Activated CD8-positive, alpha-beta memory T cell treated with anti-CD3 and anti-CD28 coated beads for 4 hours (primary cell): ENCODE measurements around the gene BICDL2.
"Not testable (repeated sequence)": the region's sequence is repeated elsewhere in the genome, so short reads cannot be mapped to it uniquely, and the experiment has no call there.

Experiments
- DNase-seq, 2 donors: peaks; one replicate each; pipeline ENCODE4 v3.0.0-alpha.2; 2020; ENCODE audit warnings: low read depth in 2 of 2

BICDL2 gene

GRCh38 chr16:3036726-3037315 is at the start of gene BICDL2:
TSS of gene BICDL2 (minus strand) at chr16:3036944. CDS start at chr16:3035496, 1,448 bp downstream.
- no peak for DNase-seq

GRCh38 chr16:3085868-3086595 is 49.3 kb upstream of the BICDL2 start:
- no peak for DNase-seq

GRCh38 chr16:3084969-3085670 is 48.4 kb upstream of the BICDL2 start:
- DNase-seq: no peak

GRCh38 chr16:3084491-3084890 is 47.7 kb upstream of the BICDL2 start:
- DNase-seq: no peak

- not testable (repeated sequence) for DNase-seq
Observed at GRCh38 chr16:3083408-3083807, 46.7 kb upstream of the BICDL2 start.

GRCh38 chr16:3081957-3082356 is 45.2 kb upstream of the BICDL2 start:
- not testable (repeated sequence) for DNase-seq

- no peak for DNase-seq
Observed at GRCh38 chr16:3080024-3080423, 43.3 kb upstream of the BICDL2 start.

GRCh38 chr16:3076577-3076976 is 39.8 kb upstream of the BICDL2 start:
- no peak for DNase-seq

- not testable (repeated sequence) for DNase-seq
Observed at GRCh38 chr16:3075946-3076345, 39.2 kb upstream of the BICDL2 start.

GRCh38 chr16:3075523-3075915 is 38.8 kb upstream of the BICDL2 start:
- DNase-seq: no peak

- peak; percentile 44 to 65 for DNase-seq
Observed at GRCh38 chr16:3074860-3075522, 38.2 kb upstream of the BICDL2 start.

- no peak for DNase-seq
Observed at GRCh38 chr16:3073448-3073847, 36.7 kb upstream of the BICDL2 start.

- DNase-seq: not testable (repeated sequence)
Observed at GRCh38 chr16:3072576-3073263, 36.0 kb upstream of the BICDL2 start.

GRCh38 chr16:3072148-3072547 is 35.4 kb upstream of the BICDL2 start:
- not testable (repeated sequence) for DNase-seq

GRCh38 chr16:3071655-3072054 is 34.9 kb upstream of the BICDL2 start:
- DNase-seq: no peak

- no peak for DNase-seq
Observed at GRCh38 chr16:3070608-3071111, 33.9 kb upstream of the BICDL2 start.

- DNase-seq: not testable (repeated sequence)
Observed at GRCh38 chr16:3069146-3069545, 32.4 kb upstream of the BICDL2 start.

GRCh38 chr16:3068487-3068886 is 31.7 kb upstream of the BICDL2 start:
- no peak for DNase-seq

GRCh38 chr16:3066440-3066748 is 29.6 kb upstream of the BICDL2 start:
- no peak for DNase-seq

GRCh38 chr16:3065742-3066439 is 29.1 kb upstream of the BICDL2 start:
- no peak for DNase-seq
